Upper lobe of right lung (tissue), 1 donor: ENCODE measurements around the gene TNFRSF6B. TPM values are rescaled to one million over a fixed set of nuclear protein-coding genes. Genes with fewer than 3 reads are reported as not detected.
"Not testable (repeated sequence)": the region's sequence is repeated elsewhere in the genome, so short reads cannot be mapped to it uniquely, and the experiment has no call there.

ENCODE experiments used
- ATAC-seq: fragments of 200-7000 bp; cut with Tn5 transposase; one replicate; pipeline ENCODE4 v1.9.1; 2020; ENCODE audit warnings: mild to moderate bottlenecking, moderate library complexity
- DNase-seq: peaks from one replicate; pipeline ENCODE4 v3.0.0-alpha.2; 2020
- H3K27ac ChIP-seq: fragments of 200-600 bp; one replicate; pipeline ENCODE4 v1.8.0; 2022
- H3K27me3 ChIP-seq: fragments of 200-600 bp; one replicate; pipeline ENCODE4 v1.8.0; 2022; ENCODE audit warnings: mild to moderate bottlenecking
- H3K36me3 ChIP-seq: fragments of 200-600 bp; one replicate; pipeline ENCODE4 v1.8.0; 2022
- H3K4me1 ChIP-seq: fragments of 200-600 bp; one replicate; pipeline ENCODE4 v1.8.0; 2022
- H3K4me3 ChIP-seq: fragments of 200-600 bp; one replicate; pipeline ENCODE4 v1.8.0; 2022; ENCODE audit warnings: mild to moderate bottlenecking
- H3K9me3 ChIP-seq: fragments of 200-600 bp; one replicate; pipeline ENCODE4 v1.8.0; 2022
- CTCF ChIP-seq: fragments of 200-600 bp; IDR thresholded peaks from one replicate; pipeline ENCODE4 v1.8.0; 2022; ENCODE audit warnings: antibody characterized with exemption
- intact Hi-C: fragments of 100-400 bp; cut with DNase I; formaldehyde crosslinking; loops from one replicate; pipeline ENCODE4 v1.11.0; 2022
- total RNA-seq: library from RNA; stranded (reverse); fragmentation: NEBNext Ultra II Directional; extraction: Animal tissue kit (Norgen Biotek cat#: 25700); gene quantifications from one replicate; pipeline ENCODE4 v1.2.1, GENCODE V29; 2021
- donor health status: DM: no; HTN: yes; CAD: no; lungs with severe emphysema.

The TNFRSF6B gene
- total RNA-seq, 1 donor from 2014 or later: 14.4 TPM

GRCh38 chr20:63657260-63657936 is 39.1 kb upstream of the TNFRSF6B start:
- Histone ChIP-seq H3K27ac (peak overlapping the region; percentile 89), H3K36me3 (peaks cover 15% of the 10 kb centered on the region), H3K9me3 (no peaks in the 10 kb centered on the region), H3K27me3 (no peaks in the 10 kb centered on the region), H3K4me3 (peak overlapping the region; percentile 92), H3K4me1 (peaks cover 18% of the 10 kb centered on the region)
- no peak for TF ChIP-seq CTCF
- no peak for DNase-seq
- ATAC-seq: no peak
- intact Hi-C loops: no loop called here

GRCh38 chr20:63657937-63658748 is 38.3 kb upstream of the TNFRSF6B start, which contains the start of gene RTEL1:
Gene RTEL1, plus strand, starts transcription at chr20:63658312. Its CDS starts 1,091 bp downstream, at chr20:63659403.
- TF ChIP-seq CTCF: no peak
- peak; percentile 95 for ATAC-seq
- Histone ChIP-seq H3K27ac (peak within 1 kb of the TSS; percentile 89), H3K27me3 (no peaks in the 10 kb centered on the region), H3K4me3 (peak within 1 kb of the TSS; percentile 92), H3K36me3 (peaks cover 22% of the 10 kb centered on the region), H3K9me3 (no peaks in the 10 kb centered on the region), H3K4me1 (peaks cover 18% of the 10 kb centered on the region)
- intact Hi-C loops: no loop called here
- peak; percentile 96 for DNase-seq

GRCh38 chr20:63658749-63659187 is 37.7 kb upstream of the TNFRSF6B start:
- H3K4me1 ChIP-seq: peaks cover 16% of the 10 kb centered on the region
- peak overlapping the region; percentile 89 for H3K27ac ChIP-seq
- H3K4me3 ChIP-seq: peak overlapping the region; percentile 92
- intact Hi-C loops: no loop called here
- ATAC-seq (peak; percentile 50), DNase-seq (peak; percentile 76)
- no peak for TF ChIP-seq CTCF
- peaks cover 25% of the 10 kb centered on the region for H3K36me3 ChIP-seq
- no peaks in the 10 kb centered on the region for H3K27me3 ChIP-seq
- H3K9me3 ChIP-seq: no peaks in the 10 kb centered on the region

- Histone ChIP-seq H3K36me3 (peaks cover 25% of the 10 kb centered on the region), H3K27me3 (no peaks in the 10 kb centered on the region), H3K27ac (peak overlapping the region; percentile 89), H3K4me3 (peak overlapping the region; percentile 92), H3K4me1 (peaks cover 16% of the 10 kb centered on the region), H3K9me3 (no peaks in the 10 kb centered on the region)
- DNase-seq: no peak
- ATAC-seq: no peak
- intact Hi-C loops: no loop called here
- TF ChIP-seq CTCF: no peak
Measured at GRCh38 chr20:63659370-63659769, 37.1 kb upstream of the TNFRSF6B start.

- H3K27ac ChIP-seq, H3K4me3 ChIP-seq, DNase-seq, ATAC-seq, H3K9me3 ChIP-seq, intact Hi-C loops, H3K27me3 ChIP-seq: not testable (repeated sequence)
- H3K36me3 ChIP-seq: peaks cover 25% of the 10 kb centered on the region
- H3K4me1 ChIP-seq: peaks cover 16% of the 10 kb centered on the region
Measured at GRCh38 chr20:63660174-63660573, 36.3 kb upstream of the TNFRSF6B start.

GRCh38 chr20:63660622-63661021 is 35.8 kb upstream of the TNFRSF6B start:
- H3K36me3 ChIP-seq: peaks cover 25% of the 10 kb centered on the region
- no peak for TF ChIP-seq CTCF
- intact Hi-C loops: no loop called here

More at GRCh38 chr20:63660622-63661021, 35.8 kb upstream of the TNFRSF6B start:
- no peaks in the 10 kb centered on the region for H3K27me3 ChIP-seq
- H3K4me1 ChIP-seq: peaks cover 16% of the 10 kb centered on the region
- H3K9me3 ChIP-seq: no peaks in the 10 kb centered on the region
- DNase-seq (no peak), ATAC-seq (no peak)
- no peak overlapping the region for H3K27ac ChIP-seq
- no peak overlapping the region for H3K4me3 ChIP-seq
